ENCODE measurements around the gene TXNRD2.

- TF ChIP-seq CTCF (conservative IDR thresholded peaks at IDR 0.05; ENCODE audit: low read length) (no peak), EZH2phosphoT487 (IDR thresholded peaks at IDR 0.05; ENCODE audit: borderline replicate concordance, low read depth, low read length) (no peak)
These were observed 17.6 kb downstream of the TXNRD2 start for GRCh38 chr22:19923914-19924513.

Data from OCI-LY7 (cell line).